ENCODE data around the gene TCP1. TPM values are rescaled to one million over a fixed set of nuclear protein-coding genes. Genes with fewer than 3 reads are reported as not detected.
"Not testable (repeated sequence)": the region's sequence is repeated elsewhere in the genome, so short reads cannot be mapped to it uniquely, and the experiment has no call there.

The TCP1 gene
- total RNA-seq, 2 experiments from 2014 or later: 212 to 216 TPM

GRCh38 chr6:159751448-159751847 is 38.0 kb downstream of the TCP1 start:
- CTCF ChIA-PET: interaction anchor here (1.1 kb wide), 1 partner anchor 12 kb away, joined by 4 read pairs; no protein-coding TSS in a partner anchor
- intact Hi-C loops (cut with DNase I, micrococcal nuclease): no loop called here
- H3K27me3 ChIP-seq (ENCODE audit: control insufficient read depth in 1 of 2, insufficient read depth in 2 of 2, low read length in 2 of 2): no peaks in the 10 kb centered on the region
- TF ChIP-seq CTCF (IDR thresholded peaks at IDR 0.05): no peak
- H3K9me3 Mint-ChIP-seq: no peaks in the 10 kb centered on the region
- no peak overlapping the region for H3K4me3 Mint-ChIP-seq
- H3K4me1 Mint-ChIP-seq (ENCODE audit: low read depth): peaks cover 14% of the 10 kb centered on the region
- peaks cover 93% of the 10 kb centered on the region for H3K36me3 ChIP-seq (ENCODE audit: insufficient read depth, low read length)
- H3K4me1 ChIP-seq (ENCODE audit: insufficient read depth, low read length): no peaks in the 10 kb centered on the region
- H3K27ac ChIP-seq (ENCODE audit: low read depth in 1 of 2, low read length in 2 of 2): no peak overlapping the region
- ATAC-seq (ENCODE audit: poor library complexity): no peak
- H3K4me3 ChIP-seq (ENCODE audit: low read length): no peak overlapping the region
- POLR2A ChIA-PET: interaction anchor here (0.8 to 2.2 kb wide), 5 partner anchors 9 to 39 kb away, joined by 3 to 6 read pairs (median 5); partner anchors contain the start of genes ACAT2, MRPL18 and WTAP
- H3K36me3 Mint-ChIP-seq (ENCODE audit: low read depth): peaks cover 97% of the 10 kb centered on the region
- no peaks in the 10 kb centered on the region for H3K27me3 Mint-ChIP-seq
- no peak for DNase-seq
- H3K27ac Mint-ChIP-seq: peak overlapping the region; percentile 39
- H3K9me3 ChIP-seq (ENCODE audit: control insufficient read depth in 1 of 2, insufficient read depth in 1 of 2, low read length in 2 of 2): no peaks in the 10 kb centered on the region

DNA sequence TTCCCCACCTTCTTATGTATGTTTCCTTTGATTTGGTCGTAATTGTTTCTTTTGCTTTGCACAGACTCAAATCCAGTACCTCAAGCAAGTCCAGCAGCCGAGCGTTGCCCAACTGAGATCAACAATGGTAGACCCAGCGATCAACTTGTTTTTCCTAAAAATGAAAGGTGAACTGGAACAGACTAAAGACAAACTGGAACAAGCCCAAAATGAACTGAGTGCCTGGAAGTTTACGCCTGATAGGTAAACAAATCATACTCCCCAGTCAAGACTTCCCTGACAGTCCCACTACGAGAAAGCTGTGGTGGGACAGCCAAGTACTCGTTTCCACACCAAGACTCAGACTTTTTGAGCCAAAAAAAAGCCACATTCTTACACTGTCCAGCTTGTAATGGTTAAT is 41.3 kb downstream of the TCP1 start:
- H3K27me3 ChIP-seq (ENCODE audit: control insufficient read depth in 1 of 2, insufficient read depth in 2 of 2, low read length in 2 of 2); H3K4me3 Mint-ChIP-seq; DNase-seq; H3K4me1 ChIP-seq (ENCODE audit: insufficient read depth, low read length); H3K9me3 Mint-ChIP-seq; H3K27ac Mint-ChIP-seq; H3K27me3 Mint-ChIP-seq; H3K4me3 ChIP-seq (ENCODE audit: low read length); H3K9me3 ChIP-seq (ENCODE audit: control insufficient read depth in 1 of 2, insufficient read depth in 1 of 2, low read length in 2 of 2); ATAC-seq (ENCODE audit: poor library complexity); H3K27ac ChIP-seq (ENCODE audit: low read depth in 1 of 2, low read length in 2 of 2); intact Hi-C loops (cut with DNase I, micrococcal nuclease): not testable (repeated sequence)
- POLR2A ChIA-PET: interaction anchor here (1.1 to 2.1 kb wide), 2 partner anchors 14 to 21 kb away, joined by 3 to 5 read pairs; partner anchors contain the start of genes ACAT2 and WTAP
- H3K4me1 Mint-ChIP-seq (ENCODE audit: low read depth): peaks cover 30% of the 10 kb centered on the region
- CTCF ChIA-PET: interaction anchor here (1.0 kb wide), 1 partner anchor 10 kb away, joined by 3 read pairs; no protein-coding TSS in a partner anchor
- H3K36me3 Mint-ChIP-seq (ENCODE audit: low read depth): peaks cover 97% of the 10 kb centered on the region
- H3K36me3 ChIP-seq (ENCODE audit: insufficient read depth, low read length): peaks cover 94% of the 10 kb centered on the region

DNA sequence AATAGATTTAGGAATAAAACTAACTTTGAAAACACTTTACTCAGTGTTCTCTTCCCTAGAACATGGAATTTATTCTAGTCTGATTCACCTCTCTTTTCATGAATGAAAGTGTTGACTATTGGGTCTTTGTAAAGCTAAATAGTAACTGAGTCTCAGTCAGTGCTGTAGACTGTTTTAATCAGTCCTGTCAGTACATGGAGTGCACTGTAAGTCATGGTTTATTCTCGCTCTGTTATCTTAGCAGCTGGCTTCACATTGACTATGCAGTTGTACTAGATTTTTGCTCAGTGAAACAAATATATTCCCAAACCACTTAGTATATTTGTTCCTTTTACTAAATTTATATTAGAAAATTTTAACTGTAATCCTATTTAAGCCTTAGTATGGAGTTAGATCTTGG is 42.6 kb downstream of the TCP1 start:
- ChIA-PET POLR2A (interaction anchor here (0.6 to 2.1 kb wide), 2 partner anchors 20 to 43 kb away, joined by 3 to 5 read pairs; partner anchors contain the start of gene WTAP), CTCF (interaction anchor here (0.9 kb wide), 1 partner anchor 55 kb away, joined by 3 read pairs; no protein-coding TSS in a partner anchor)
- no peak overlapping the region for H3K4me3 ChIP-seq (ENCODE audit: low read length)
- H3K36me3 ChIP-seq (ENCODE audit: insufficient read depth, low read length): peaks cover 95% of the 10 kb centered on the region
- H3K27me3 Mint-ChIP-seq: no peaks in the 10 kb centered on the region
- H3K36me3 Mint-ChIP-seq (ENCODE audit: low read depth): peaks cover 96% of the 10 kb centered on the region
- no peak for ATAC-seq (ENCODE audit: poor library complexity)
- no peak overlapping the region for H3K27ac Mint-ChIP-seq
- no peaks in the 10 kb centered on the region for H3K9me3 Mint-ChIP-seq
- no peaks in the 10 kb centered on the region for H3K9me3 ChIP-seq (ENCODE audit: control insufficient read depth in 1 of 2, insufficient read depth in 1 of 2, low read length in 2 of 2)
- no peak overlapping the region for H3K27ac ChIP-seq (ENCODE audit: low read depth in 1 of 2, low read length in 2 of 2)
- no peaks in the 10 kb centered on the region for H3K4me1 ChIP-seq (ENCODE audit: insufficient read depth, low read length)
- H3K27me3 ChIP-seq (ENCODE audit: control insufficient read depth in 1 of 2, insufficient read depth in 2 of 2, low read length in 2 of 2): no peaks in the 10 kb centered on the region
- TF ChIP-seq CTCF (IDR thresholded peaks at IDR 0.05): no peak
- intact Hi-C loops (cut with DNase I, micrococcal nuclease): no loop called here
- DNase-seq: no peak
- peaks cover 34% of the 10 kb centered on the region for H3K4me1 Mint-ChIP-seq (ENCODE audit: low read depth)
- no peak overlapping the region for H3K4me3 Mint-ChIP-seq

DNA sequence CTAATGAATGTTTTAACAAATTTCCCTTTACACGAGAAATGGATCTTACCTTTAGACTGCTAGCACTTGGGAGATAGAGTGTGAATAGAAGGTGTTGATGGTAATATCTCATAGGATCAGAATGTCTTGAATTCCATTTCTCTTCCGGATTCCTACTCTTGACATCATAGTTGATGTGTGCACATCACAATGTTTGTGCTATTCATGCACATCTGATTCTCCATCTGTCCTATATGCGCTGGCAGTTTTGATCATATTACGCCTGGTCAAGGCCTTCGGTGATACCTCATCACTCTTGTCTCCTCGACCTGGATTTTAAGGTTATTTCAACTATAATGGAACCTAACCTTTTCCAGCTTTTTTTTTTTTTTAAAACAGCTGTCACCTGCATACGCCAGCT is 44.3 kb downstream of the TCP1 start:
- intact Hi-C loops (cut with DNase I, micrococcal nuclease): loop anchor here in 1 of 2 experiments (2.0 kb wide), 1 partner anchor 16 kb away; no protein-coding TSS in a partner anchor
- ChIA-PET POLR2A (interaction anchor here (1.8 kb wide), 1 partner anchor 16 kb away, joined by 7 read pairs; the partner anchor contains the start of gene ACAT2), CTCF (no interaction called here)
- Mint-ChIP-seq H3K27me3 (no peaks in the 10 kb centered on the region), H3K27ac (peak overlapping the region; percentile 61), H3K4me1 (ENCODE audit: low read depth) (peaks cover 43% of the 10 kb centered on the region), H3K4me3 (no peak overlapping the region), H3K36me3 (ENCODE audit: low read depth) (peaks cover 95% of the 10 kb centered on the region), H3K9me3 (no peaks in the 10 kb centered on the region)
- no peak for ATAC-seq (ENCODE audit: poor library complexity)
- no peak for DNase-seq
- no peaks in the 10 kb centered on the region for H3K4me1 ChIP-seq (ENCODE audit: insufficient read depth, low read length)
- H3K4me3 ChIP-seq (ENCODE audit: low read length): no peak overlapping the region
- no peaks in the 10 kb centered on the region for H3K27me3 ChIP-seq (ENCODE audit: control insufficient read depth in 1 of 2, insufficient read depth in 2 of 2, low read length in 2 of 2)
- no peaks in the 10 kb centered on the region for H3K9me3 ChIP-seq (ENCODE audit: control insufficient read depth in 1 of 2, insufficient read depth in 1 of 2, low read length in 2 of 2)
- no peak for TF ChIP-seq CTCF (IDR thresholded peaks at IDR 0.05)
- H3K36me3 ChIP-seq (ENCODE audit: insufficient read depth, low read length): peaks cover 96% of the 10 kb centered on the region
- H3K27ac ChIP-seq (ENCODE audit: low read depth in 1 of 2, low read length in 2 of 2): no peak overlapping the region
